Activated naive CD4-positive, alpha-beta T cell treated with anti-CD3 and anti-CD28 coated beads, Interleukin-2, amount 10 ng/mL, durations not matched to agents 7 days and 5 days (primary cell): ENCODE measurements around the gene DDX49.
"Not testable (repeated sequence)": the region's sequence is repeated elsewhere in the genome, so short reads cannot be mapped to it uniquely, and the experiment has no call there.

Experiments used
- CTCF ChIA-PET: fragments of 350-600 bp; sonication (Branson Sonifier 250); formaldehyde crosslinking; loops from one replicate; lab custom pipeline; 2021; ENCODE audit warnings: antibody characterized with exemption; lab: Charles Lee
- DNase-seq: peaks from one replicate; pipeline ENCODE4 v3.0.0-alpha.2; 2020
- H3K27ac Mint-ChIP-seq: one replicate; pipeline ENCODE4 v1.8.0; 2021; ENCODE audit warnings: mild to moderate bottlenecking, moderate library complexity, mixed read lengths
- H3K27me3 Mint-ChIP-seq: one replicate; pipeline ENCODE4 v1.8.0; 2021; ENCODE audit warnings: mild to moderate bottlenecking, mixed read lengths
- H3K36me3 Mint-ChIP-seq: one replicate; pipeline ENCODE4 v1.8.0; 2021; ENCODE audit warnings: mixed read lengths
- H3K4me1 Mint-ChIP-seq: one replicate; pipeline ENCODE4 v1.8.0; 2021; ENCODE audit warnings: mixed read lengths
- H3K4me3 Mint-ChIP-seq: one replicate; pipeline ENCODE4 v1.8.0; 2021; ENCODE audit warnings: mild to moderate bottlenecking, moderate library complexity, mixed read lengths
- H3K9me3 Mint-ChIP-seq: one replicate; pipeline ENCODE4 v1.8.0; 2021; ENCODE audit warnings: mixed read lengths

Gene DDX49

DNA sequence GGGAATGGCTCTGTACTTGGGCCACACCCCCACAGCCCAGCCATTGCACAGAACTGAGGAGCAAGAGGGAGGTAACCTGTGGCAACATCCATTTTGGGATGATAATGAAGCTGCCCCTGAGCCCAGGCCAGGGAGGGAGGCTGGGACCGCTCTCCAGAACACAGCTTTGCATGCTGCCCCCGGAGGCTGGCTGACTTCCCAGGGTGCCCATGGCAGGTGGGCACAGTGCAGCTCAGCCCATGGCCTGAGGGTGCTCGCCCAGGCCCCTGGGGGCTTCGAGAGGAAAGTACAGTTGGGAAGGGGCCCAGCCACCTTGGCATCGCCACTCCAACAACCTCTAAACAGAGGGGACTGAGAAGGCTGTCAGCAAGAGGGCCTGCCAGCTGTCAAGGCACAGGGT lies 6.0 kb upstream of the DDX49 start:
- Mint-ChIP-seq H3K4me1 (peaks cover 21% of the 10 kb centered on the region), H3K9me3 (no peaks in the 10 kb centered on the region), H3K27me3 (no peaks in the 10 kb centered on the region), H3K4me3 (no peak overlapping the region), H3K36me3 (peaks cover 31% of the 10 kb centered on the region), H3K27ac (no peak overlapping the region)
- CTCF ChIA-PET = no interaction called here
- DNase-seq = no peak

DNA sequence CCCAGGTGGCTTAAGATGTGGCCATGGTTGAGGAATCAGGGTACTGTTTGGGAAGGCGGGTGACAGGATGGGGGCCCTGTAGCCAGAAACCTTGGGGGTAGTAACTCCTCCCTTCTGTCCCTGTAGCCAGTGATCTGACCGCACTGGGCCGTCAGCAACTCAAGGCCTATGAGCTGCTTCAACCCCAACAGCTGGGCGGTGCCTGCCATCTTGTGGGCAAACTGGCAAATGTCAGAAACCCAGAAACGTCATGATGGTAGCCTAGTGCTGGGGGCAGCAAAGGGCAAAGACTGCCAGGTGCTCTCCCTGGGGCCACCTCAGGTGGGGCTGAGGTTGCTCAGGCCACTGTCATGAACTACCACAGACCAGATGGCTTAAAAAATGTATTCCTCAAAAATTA lies 3.9 kb upstream of the DDX49 start:
- H3K9me3 Mint-ChIP-seq = no peaks in the 10 kb centered on the region
- CTCF ChIA-PET = interaction anchor here (0.5 to 1.4 kb wide), 3 partner anchors 35 to 71 kb away, joined by 3 read pairs; no protein-coding TSS in a partner anchor
- peaks cover 33% of the 10 kb centered on the region for H3K4me1 Mint-ChIP-seq
- DNase-seq = peak; percentile 56
- no peaks in the 10 kb centered on the region for H3K27me3 Mint-ChIP-seq
- no peak overlapping the region for H3K27ac Mint-ChIP-seq
- H3K4me3 Mint-ChIP-seq = no peak overlapping the region
- H3K36me3 Mint-ChIP-seq = peaks cover 29% of the 10 kb centered on the region

- CTCF ChIA-PET = not testable (repeated sequence)
- H3K4me3 Mint-ChIP-seq = peak overlapping the region; percentile 27
Measured at GRCh38 chr19:18917593-18917992, 1.9 kb upstream of the DDX49 start.

GRCh38 chr19:18919900-18920214 lies 342 bp downstream of the DDX49 start:
- H3K36me3 Mint-ChIP-seq = peaks cover 31% of the 10 kb centered on the region
- CTCF ChIA-PET = interaction anchor here (1.1 to 1.4 kb wide), 3 partner anchors 12 to 73 kb away, joined by 3 to 4 read pairs (median 3); no protein-coding TSS in a partner anchor
- H3K9me3 Mint-ChIP-seq = no peaks in the 10 kb centered on the region
- H3K4me3 Mint-ChIP-seq = peak overlapping the region; percentile 84
- no peaks in the 10 kb centered on the region for H3K27me3 Mint-ChIP-seq
- peak overlapping the region; percentile 90 for H3K27ac Mint-ChIP-seq
- peaks cover 36% of the 10 kb centered on the region for H3K4me1 Mint-ChIP-seq
- no peak for DNase-seq

More at GRCh38 chr19:18917593-18917992, 1.9 kb upstream of the DDX49 start:
- peaks cover 33% of the 10 kb centered on the region for H3K36me3 Mint-ChIP-seq
- H3K27me3 Mint-ChIP-seq, DNase-seq, H3K9me3 Mint-ChIP-seq: not testable (repeated sequence)
- peaks cover 39% of the 10 kb centered on the region for H3K4me1 Mint-ChIP-seq
- peak overlapping the region; percentile 60 for H3K27ac Mint-ChIP-seq

- no peaks in the 10 kb centered on the region for H3K9me3 Mint-ChIP-seq
- peak overlapping the region; percentile 84 for H3K4me3 Mint-ChIP-seq
- no peaks in the 10 kb centered on the region for H3K27me3 Mint-ChIP-seq
- H3K36me3 Mint-ChIP-seq = peaks cover 28% of the 10 kb centered on the region
- CTCF ChIA-PET = no interaction called here
- DNase-seq = no peak
- peak overlapping the region; percentile 90 for H3K27ac Mint-ChIP-seq
- H3K4me1 Mint-ChIP-seq = peaks cover 36% of the 10 kb centered on the region
Measured at GRCh38 chr19:18920400-18920799, 885 bp downstream of the DDX49 start.

- Mint-ChIP-seq H3K9me3 (no peaks in the 10 kb centered on the region), H3K27me3 (no peaks in the 10 kb centered on the region)
Measured at GRCh38 chr19:18921593-18921992, 2.1 kb downstream of the DDX49 start.

GRCh38 chr19:18922228-18922985 lies 2.9 kb downstream of the DDX49 start:
- CTCF ChIA-PET = no interaction called here
- peaks cover 28% of the 10 kb centered on the region for H3K36me3 Mint-ChIP-seq
- no peak overlapping the region for H3K27ac Mint-ChIP-seq
- peaks cover 27% of the 10 kb centered on the region for H3K4me1 Mint-ChIP-seq
- DNase-seq = no peak
- H3K27me3 Mint-ChIP-seq = no peaks in the 10 kb centered on the region
- H3K4me3 Mint-ChIP-seq = peak overlapping the region; percentile 31
- H3K9me3 Mint-ChIP-seq = no peaks in the 10 kb centered on the region

More at GRCh38 chr19:18921593-18921992, 2.1 kb downstream of the DDX49 start:
- CTCF ChIA-PET = no interaction called here
- peaks cover 31% of the 10 kb centered on the region for H3K4me1 Mint-ChIP-seq
- H3K4me3 Mint-ChIP-seq = peak overlapping the region; percentile 84
- DNase-seq = no peak
- H3K36me3 Mint-ChIP-seq = peaks cover 30% of the 10 kb centered on the region
- H3K27ac Mint-ChIP-seq = no peak overlapping the region

- H3K4me1 Mint-ChIP-seq = peaks cover 14% of the 10 kb centered on the region
- DNase-seq = no peak
- CTCF ChIA-PET = no interaction called here
- H3K36me3 Mint-ChIP-seq = peaks cover 21% of the 10 kb centered on the region
- H3K4me3 Mint-ChIP-seq = no peak overlapping the region
- H3K27me3 Mint-ChIP-seq = no peaks in the 10 kb centered on the region
- no peak overlapping the region for H3K27ac Mint-ChIP-seq
- no peaks in the 10 kb centered on the region for H3K9me3 Mint-ChIP-seq
Measured at GRCh38 chr19:18924684-18925213, 5.2 kb downstream of the DDX49 start.

GRCh38 chr19:18928018-18928805 lies 8.7 kb downstream of the DDX49 start:
- Mint-ChIP-seq H3K4me3 (no peak overlapping the region), H3K27me3 (peaks cover 12% of the 10 kb centered on the region), H3K36me3 (peaks cover 15% of the 10 kb centered on the region), H3K9me3 (no peaks in the 10 kb centered on the region), H3K27ac (no peak overlapping the region), H3K4me1 (peaks cover 10% of the 10 kb centered on the region)
- CTCF ChIA-PET = interaction anchor here (2.2 kb wide), 1 partner anchor 14 kb away, joined by 6 read pairs; no protein-coding TSS in a partner anchor
- DNase-seq = no peak

DNA sequence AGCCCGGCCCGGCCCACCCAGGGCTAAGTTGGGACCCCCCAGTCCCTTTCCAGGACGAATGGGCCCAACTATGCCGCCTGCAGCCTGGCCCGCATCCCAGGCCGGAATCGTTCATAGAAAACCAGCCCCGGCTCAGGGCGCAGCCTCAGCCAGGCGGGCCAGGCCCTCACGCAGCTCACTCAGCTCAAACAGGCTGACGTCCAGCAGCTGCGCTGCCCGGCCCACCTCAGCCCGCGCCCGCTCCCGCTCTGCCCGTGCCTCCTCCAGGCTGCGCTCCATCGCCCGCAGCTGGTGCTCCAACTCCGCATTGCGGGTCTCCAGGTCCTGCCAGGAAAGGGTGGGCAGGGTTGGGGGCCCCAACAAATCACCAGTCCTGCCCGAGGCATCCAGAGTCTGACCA lies 9.8 kb downstream of the DDX49 start:
- H3K4me1 Mint-ChIP-seq = peaks cover 10% of the 10 kb centered on the region
- no peak overlapping the region for H3K27ac Mint-ChIP-seq
- no peak for DNase-seq
- H3K9me3 Mint-ChIP-seq = no peaks in the 10 kb centered on the region
- H3K27me3 Mint-ChIP-seq = peaks cover 23% of the 10 kb centered on the region
- CTCF ChIA-PET = interaction anchor here (2.2 kb wide), 1 partner anchor 13 kb away, joined by 6 read pairs; no protein-coding TSS in a partner anchor
- peaks cover 13% of the 10 kb centered on the region for H3K36me3 Mint-ChIP-seq
- H3K4me3 Mint-ChIP-seq = no peak overlapping the region

- H3K27ac Mint-ChIP-seq = no peak overlapping the region
- H3K9me3 Mint-ChIP-seq = no peaks in the 10 kb centered on the region
- no peak for DNase-seq
- H3K4me3 Mint-ChIP-seq = no peak overlapping the region
- H3K36me3 Mint-ChIP-seq = peaks cover 1% of the 10 kb centered on the region
- CTCF ChIA-PET = no interaction called here
- H3K27me3 Mint-ChIP-seq = peaks cover 34% of the 10 kb centered on the region
- H3K4me1 Mint-ChIP-seq = peaks cover 10% of the 10 kb centered on the region
Measured at GRCh38 chr19:18931316-18932162, 12.0 kb downstream of the DDX49 start.

GRCh38 chr19:18932216-18932841 lies 12.8 kb downstream of the DDX49 start:
- peak overlapping the region; percentile 68 for H3K4me3 Mint-ChIP-seq
- H3K27ac Mint-ChIP-seq = no peak overlapping the region
- H3K27me3 Mint-ChIP-seq = peaks cover 41% of the 10 kb centered on the region
- peaks cover 10% of the 10 kb centered on the region for H3K4me1 Mint-ChIP-seq
- CTCF ChIA-PET = no interaction called here
- peak; percentile 89 for DNase-seq
- no peaks in the 10 kb centered on the region for H3K9me3 Mint-ChIP-seq
- H3K36me3 Mint-ChIP-seq = no peaks in the 10 kb centered on the region

DNA sequence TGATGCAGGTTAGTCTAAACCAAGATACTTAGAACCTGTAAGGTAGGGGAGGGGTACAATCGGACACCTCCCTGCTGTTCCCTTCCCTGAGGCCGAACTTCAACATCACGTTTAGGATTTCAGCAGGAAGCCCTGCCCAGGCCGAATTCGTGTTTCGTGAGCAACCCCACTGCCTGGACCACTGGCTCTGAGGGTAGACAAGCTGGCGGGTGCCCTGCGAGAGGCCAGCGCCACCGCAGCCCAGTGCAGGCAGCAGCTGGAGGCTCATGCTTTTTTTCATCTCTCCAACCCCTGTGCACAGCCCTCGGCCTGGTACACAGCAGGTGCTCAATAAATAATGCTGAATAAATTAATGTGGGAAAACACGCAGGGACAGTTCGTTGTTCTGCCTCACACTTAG lies 13.8 kb downstream of the DDX49 start:
- H3K36me3 Mint-ChIP-seq = no peaks in the 10 kb centered on the region
- no peaks in the 10 kb centered on the region for H3K9me3 Mint-ChIP-seq
- DNase-seq = no peak
- CTCF ChIA-PET = no interaction called here
- peaks cover 10% of the 10 kb centered on the region for H3K4me1 Mint-ChIP-seq
- peaks cover 50% of the 10 kb centered on the region for H3K27me3 Mint-ChIP-seq
- H3K4me3 Mint-ChIP-seq = no peak overlapping the region
- no peak overlapping the region for H3K27ac Mint-ChIP-seq
